GM19395 (cell line): ENCODE data around the gene RNF175.
"Not testable (repeated sequence)": the region's sequence is repeated elsewhere in the genome, so short reads cannot be mapped to it uniquely, and the experiment has no call there.

Source experiments
- ATAC-seq: cut with Tn5 transposase; IDR thresholded peaks from one replicate; pipeline ENCODE4 v1.9.1; 2021; ENCODE audit warnings: mild to moderate bottlenecking, moderate library complexity; ENCODE audit not compliant: unreplicated experiment

The RNF175 gene

DNA sequence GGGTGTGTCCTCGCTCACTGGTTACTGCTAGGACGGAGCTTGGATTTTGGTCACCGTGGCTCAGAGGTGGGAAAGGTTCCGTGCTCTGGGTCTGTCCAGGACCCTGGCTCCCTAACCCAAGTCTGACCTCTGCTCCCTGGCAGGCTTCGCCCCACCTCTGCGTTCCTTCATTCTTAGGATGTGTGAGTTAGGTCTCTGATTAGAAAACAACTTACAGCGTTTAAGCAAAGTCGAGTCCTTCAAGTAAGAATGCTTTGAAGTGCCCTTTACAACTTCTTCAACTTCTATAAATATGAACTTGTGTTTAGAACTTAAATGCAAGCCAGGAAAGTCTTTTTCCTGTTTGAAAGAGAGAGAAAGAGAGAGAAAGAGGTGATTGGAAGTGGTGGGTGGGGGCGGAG, 74.9 kb downstream of the RNF175 start:
- no peak for ATAC-seq

DNA sequence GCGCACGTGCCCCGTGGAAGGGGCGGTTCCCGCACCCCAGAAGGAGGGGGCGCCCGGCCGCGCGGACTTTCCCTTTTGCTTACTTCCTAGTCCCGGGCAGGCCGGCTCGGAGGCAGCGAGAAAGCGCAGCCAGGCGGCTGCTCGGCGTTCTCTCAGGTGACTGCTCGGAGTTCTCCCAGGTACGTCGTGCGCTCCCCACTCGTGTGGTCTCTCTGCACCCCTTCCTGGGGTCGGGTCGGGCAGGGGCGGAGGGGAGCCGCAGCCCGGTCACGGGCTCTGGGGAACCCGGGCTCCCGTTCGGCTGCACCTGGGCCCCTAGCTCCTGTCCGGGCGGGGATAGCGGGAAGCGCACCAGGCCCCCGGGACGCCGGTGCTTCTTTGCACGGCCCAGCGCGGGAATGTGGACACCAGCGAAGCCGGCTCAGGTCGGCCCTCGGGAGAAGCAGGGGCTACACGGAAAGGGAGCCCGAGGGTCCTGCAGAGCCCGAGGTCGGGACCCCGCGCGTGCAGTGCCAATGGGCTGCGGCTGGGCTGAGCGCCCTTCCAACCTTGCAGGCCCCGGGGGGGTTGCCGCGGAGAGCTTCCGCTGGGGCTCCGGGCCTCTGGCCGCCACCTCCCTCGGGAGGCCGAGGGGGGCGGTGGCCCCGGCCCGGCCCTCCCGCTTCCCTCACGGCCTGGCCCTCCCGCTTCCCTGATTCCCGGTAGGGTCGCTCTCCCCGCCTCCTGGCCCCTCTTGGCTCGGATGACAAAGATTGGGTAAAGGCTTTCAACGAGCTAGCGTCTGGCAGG, 75.4 kb downstream of the RNF175 start, which contains the start of gene TLR2:
TSS of gene TLR2 (plus strand) at position 99 of the 789 bp plus-strand sequence. CDS start 18,628 bp downstream, outside the sequence.
- ATAC-seq, result peak; percentile 88

DNA sequence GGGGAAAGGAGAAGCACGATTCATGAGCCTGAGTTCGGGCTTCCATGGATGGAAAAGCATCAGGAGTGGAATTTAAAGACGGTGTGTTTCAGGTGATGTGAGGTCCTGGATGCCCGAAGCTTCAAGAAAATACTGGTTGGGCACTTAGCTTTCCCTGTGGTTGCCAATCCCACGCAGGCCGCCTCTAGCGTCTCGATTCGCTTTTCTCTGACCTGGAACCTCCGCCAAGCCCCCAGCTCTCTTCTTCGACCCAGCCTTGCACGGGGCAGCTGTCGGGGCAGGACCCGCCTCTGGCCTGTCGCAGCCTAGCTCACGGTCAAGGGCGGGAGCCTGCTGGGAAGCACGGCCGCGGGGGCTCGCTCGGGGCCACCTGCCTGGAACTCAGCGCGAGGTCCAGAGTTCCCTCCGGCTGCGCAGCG, 76.1 kb downstream of the RNF175 start:
- peak; percentile 3 for ATAC-seq

DNA sequence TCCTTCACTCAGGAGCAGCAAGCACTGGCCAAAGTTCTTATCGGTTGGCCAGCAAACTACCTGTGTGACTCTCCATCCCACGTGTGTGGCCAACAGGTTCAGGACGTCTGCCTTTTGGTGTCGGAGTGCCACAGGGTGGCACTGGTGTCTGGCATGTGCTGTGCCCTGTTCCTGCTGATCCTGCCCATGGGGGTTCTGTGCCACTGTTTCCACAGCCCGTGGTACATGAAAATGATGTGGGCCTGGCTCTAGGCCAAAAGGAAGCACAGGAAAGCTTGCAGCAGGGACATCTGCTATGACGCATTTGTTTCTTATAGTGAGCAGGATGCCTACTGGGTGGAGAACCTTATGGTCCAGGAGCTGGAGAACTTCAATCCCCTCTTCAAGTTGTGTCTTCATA, 80.3 kb downstream of the RNF175 start:
- ATAC-seq, result no peak

DNA sequence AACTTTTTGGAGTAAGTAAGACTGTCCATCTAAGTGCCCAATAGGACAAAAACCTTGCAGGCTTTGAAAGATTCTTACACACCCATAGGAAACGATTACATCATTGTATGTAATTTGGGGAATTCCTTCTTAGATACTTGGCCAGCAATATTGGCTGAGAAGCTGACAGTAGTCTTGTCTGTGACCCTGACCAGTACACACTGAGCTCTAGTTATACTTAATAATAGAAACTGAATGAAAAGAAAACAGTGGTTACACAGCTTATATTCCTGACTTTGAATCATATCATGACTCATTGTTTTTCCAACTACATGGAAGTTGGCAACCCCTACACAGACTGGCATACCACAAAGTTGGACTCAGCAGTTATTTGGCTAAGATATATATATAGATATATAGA, 82.8 kb downstream of the RNF175 start:
- no peak for ATAC-seq

DNA sequence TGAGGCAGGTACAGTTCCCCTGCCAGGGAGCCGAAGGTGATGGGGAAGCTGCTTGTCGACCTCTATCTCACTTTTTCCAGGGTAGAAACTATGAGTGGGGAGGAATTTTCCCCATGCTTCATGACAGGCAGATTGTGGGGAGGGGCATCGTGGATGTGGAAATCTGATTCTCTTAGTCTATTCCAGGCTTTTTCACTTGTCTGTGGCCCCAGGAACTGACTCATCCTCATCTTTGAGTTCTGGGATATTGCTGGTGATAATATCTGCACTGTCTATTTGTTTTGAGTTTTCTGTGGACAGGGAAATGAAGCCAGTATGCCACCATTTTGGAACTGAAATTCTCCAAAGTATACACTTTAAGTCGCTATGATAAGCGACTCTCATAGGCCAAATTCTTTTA, 83.3 kb downstream of the RNF175 start:
- no peak for ATAC-seq

DNA sequence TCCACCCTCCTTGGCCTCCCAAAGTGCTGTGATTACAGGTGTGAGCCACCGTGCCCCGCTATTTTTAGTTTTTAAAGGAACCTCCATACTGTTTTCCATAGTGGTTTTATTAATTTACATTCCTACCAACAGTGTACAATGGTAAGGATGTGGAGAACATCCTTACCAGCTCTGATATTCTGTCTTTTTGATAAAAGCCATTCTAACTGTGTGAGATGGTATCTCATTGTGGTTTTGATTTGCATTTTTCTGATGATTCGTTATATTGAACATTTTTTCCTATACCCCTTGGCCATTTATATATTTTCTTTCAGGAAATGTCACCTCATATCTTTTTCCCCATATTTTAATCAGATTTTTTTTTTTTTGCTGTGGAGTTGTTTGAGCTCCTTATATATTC, 90.0 kb downstream of the RNF175 start:
- no peak for ATAC-seq

DNA sequence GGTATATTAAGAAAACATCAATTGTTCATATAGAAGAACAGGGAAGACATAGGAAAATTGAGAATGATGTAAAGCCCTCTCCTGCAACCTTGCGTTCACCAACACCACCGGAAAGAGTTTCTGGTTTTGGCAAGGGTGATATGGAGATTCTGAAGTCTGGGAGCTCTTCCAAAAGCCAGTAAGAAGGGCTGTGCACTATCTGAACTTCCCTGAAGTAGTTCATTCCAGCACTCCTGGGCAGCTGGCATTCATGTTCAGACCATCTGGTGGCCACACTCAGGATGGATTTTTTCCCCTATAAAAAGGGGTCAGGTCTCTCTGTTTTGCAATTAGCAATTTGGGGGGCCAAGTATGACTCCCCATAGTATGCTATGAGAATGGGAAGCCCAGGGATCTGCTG, 91.2 kb downstream of the RNF175 start:
- no peak for ATAC-seq

DNA sequence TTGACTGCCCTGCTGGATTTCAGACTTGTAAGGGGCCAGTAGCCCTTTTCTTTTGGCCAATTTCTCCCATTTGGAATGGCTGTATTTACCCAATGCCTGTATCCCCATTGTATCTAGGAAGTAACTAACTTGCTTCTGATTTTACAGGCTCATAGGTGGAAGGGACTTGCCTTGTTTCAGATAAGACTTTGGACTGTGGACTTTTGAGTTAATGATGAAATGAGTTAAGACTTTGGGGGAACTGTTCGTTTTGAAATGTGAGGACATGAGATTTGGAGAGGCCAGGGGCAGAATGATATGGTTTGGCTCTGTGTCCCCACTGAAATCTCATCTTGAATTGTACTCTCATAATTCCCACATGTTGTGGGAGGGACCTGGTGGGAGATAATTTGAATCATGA, 93.3 kb downstream of the RNF175 start:
- not testable (repeated sequence) for ATAC-seq

DNA sequence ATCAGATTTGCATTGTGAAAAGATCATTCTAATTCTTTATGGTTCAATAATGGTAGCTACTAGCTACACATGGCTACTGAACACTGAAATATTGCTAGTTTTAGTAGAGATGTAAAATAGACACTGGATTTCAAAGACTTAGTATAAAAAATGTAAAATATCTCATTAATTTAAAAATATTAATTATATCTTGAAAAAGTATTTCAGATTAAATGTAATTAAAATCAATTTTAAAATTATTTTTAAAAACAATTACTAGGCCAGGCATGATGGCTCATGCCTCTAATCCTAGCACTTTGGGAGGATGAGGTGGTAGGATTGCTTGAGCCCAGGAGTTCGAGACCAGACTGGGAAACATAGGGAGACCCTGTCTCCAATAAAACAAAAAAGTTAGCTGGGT, 96.2 kb downstream of the RNF175 start:
- no peak for ATAC-seq

DNA sequence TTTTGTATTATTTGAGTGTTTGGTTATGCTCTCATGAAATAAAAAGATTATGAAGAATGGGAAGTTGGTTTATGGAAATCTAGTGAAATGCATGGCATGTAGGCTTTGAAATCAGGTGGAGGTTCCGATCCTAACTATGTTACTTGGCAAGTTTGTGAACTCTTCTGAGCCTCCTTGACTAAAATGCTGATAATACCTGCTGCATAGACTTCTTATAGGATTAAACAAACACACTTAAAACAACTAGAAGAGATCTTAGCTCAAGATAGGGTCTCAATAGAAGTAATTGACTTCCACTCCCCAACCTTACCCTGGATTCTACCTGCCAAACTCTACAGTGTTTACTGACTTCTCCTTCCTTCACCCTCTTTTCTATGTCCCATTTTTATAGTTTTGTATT, 97.9 kb downstream of the RNF175 start:
- no peak for ATAC-seq

DNA sequence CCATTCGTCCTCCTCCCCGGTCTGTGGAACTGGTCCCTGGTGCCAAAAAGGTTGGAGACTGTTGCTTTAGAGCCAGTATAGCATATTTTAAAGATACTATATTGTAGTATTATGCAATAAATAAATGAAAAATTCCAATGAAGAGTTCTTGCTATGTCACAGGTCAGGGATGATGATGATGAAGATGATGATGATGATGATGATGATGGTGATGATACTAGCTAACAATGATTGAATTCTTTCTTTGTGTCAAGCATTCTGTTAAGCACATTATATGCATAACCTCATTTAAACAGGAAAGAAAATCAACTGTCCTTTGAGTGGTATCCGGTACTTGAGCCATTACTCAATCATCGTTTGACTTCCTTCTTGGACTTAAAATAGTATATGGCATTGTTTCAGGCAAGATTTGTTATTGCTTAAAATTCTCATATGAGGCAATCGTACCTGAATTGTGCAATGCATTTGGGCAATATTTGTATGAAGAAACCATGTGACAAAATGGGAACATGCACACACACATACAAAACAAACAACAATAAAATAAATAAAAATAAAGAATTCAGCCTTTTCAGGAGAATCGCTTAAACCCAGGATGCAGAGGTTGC, 98.5 kb downstream of the RNF175 start:
- ATAC-seq, result no peak
